HG02970 (cell line): ENCODE results near the gene EPHA1.
"Not testable (repeated sequence)": the region's sequence is repeated elsewhere in the genome, so short reads cannot be mapped to it uniquely, and the experiment has no call there.

Source experiments
- ATAC-seq: cut with Tn5 transposase; IDR thresholded peaks from one replicate; pipeline ENCODE4 v1.9.1; 2021; ENCODE audit warnings: mild to moderate bottlenecking, moderate library complexity, moderate number of reproducible peaks; ENCODE audit not compliant: unreplicated experiment, low FRiP score

The EPHA1 gene

GRCh38 chr7:143406002-143406357 lies 2.7 kb downstream of the EPHA1 start:
- ATAC-seq: no peak

GRCh38 chr7:143405173-143406001 lies 3.3 kb downstream of the EPHA1 start:
- no peak for ATAC-seq

GRCh38 chr7:143402233-143402632 lies 6.4 kb downstream of the EPHA1 start:
- not testable (repeated sequence) for ATAC-seq

- no peak for ATAC-seq
Measured at GRCh38 chr7:143401265-143401664, 7.4 kb downstream of the EPHA1 start.

- no peak for ATAC-seq
Measured at GRCh38 chr7:143399642-143400041, 9.0 kb downstream of the EPHA1 start.

- no peak for ATAC-seq
Measured at GRCh38 chr7:143399151-143399550, 9.5 kb downstream of the EPHA1 start.

GRCh38 chr7:143398616-143399015 lies 10.0 kb downstream of the EPHA1 start:
- no peak for ATAC-seq

- no peak for ATAC-seq
Measured at GRCh38 chr7:143397710-143398530, 10.7 kb downstream of the EPHA1 start.

- no peak for ATAC-seq
Measured at GRCh38 chr7:143396625-143397556, 11.8 kb downstream of the EPHA1 start.

- no peak for ATAC-seq
Measured at GRCh38 chr7:143396182-143396581, 12.5 kb downstream of the EPHA1 start.

GRCh38 chr7:143395187-143396149 lies 13.2 kb downstream of the EPHA1 start:
- ATAC-seq: no peak

- ATAC-seq: no peak
Measured at GRCh38 chr7:143394777-143395176, 13.9 kb downstream of the EPHA1 start.

- no peak for ATAC-seq
Measured at GRCh38 chr7:143394068-143394467, 14.6 kb downstream of the EPHA1 start.

GRCh38 chr7:143393267-143394041 lies 15.2 kb downstream of the EPHA1 start:
- ATAC-seq: no peak

GRCh38 chr7:143392875-143393266 lies 15.8 kb downstream of the EPHA1 start:
- no peak for ATAC-seq

GRCh38 chr7:143392427-143392826 lies 16.2 kb downstream of the EPHA1 start:
- ATAC-seq: not testable (repeated sequence)

- ATAC-seq: no peak
Measured at GRCh38 chr7:143391462-143392404, 16.9 kb downstream of the EPHA1 start.
